GM18505 (cell line): Measurements from ENCODE around the gene DBH.

ENCODE experiments used
- ATAC-seq: cut with Tn5 transposase; IDR thresholded peaks from one replicate; pipeline ENCODE4 v1.9.1; 2021; ENCODE audit not compliant: unreplicated experiment
- POLR2A ChIP-seq: IDR thresholded peaks from 4 replicates; pipeline ENCODE4 v1.6.1; 2011; ENCODE audit warnings: borderline replicate concordance; ENCODE audit not compliant: insufficient read depth, insufficient read length; ENCODE audit errors: extremely low read depth

DBH gene

DNA sequence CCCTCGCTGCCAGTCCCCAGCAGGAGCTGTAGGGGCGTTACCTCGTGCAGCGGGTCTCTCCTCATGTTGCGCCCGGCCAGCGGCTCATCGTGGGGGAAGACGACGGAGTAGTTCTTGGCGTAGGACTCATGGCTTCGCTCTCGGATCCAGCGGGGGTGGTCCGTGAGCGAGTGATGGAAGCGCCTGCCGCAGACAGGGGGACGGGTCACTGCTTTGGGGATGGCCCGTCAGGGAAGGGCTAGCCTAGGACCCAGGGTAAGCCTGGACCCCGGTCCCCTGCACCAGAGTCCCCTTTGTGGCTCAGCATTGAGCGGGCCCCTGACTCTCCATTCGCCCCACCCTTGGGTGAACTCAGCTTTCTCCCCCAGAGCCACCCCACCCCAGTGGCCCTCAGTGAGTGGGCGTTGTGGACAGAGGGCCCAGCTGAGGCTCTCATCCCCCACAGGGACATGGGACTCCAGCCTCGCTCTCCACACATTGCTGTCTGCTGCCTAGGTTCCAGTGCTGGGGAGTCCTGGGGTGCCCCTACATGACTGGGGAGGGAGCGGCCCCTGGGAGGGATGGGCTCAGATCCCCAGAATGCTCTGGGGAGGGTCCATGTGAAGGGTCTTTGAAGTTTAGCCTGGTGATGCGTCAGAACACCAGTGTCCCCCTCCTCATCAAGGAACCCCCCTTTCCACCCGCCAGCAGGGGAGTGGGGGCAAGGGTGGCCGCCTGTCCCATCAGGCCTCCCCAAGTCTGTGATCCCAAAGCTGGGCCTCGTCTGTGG is 72.3 kb downstream of the DBH start:
- no peak for ATAC-seq
- no peak for TF ChIP-seq POLR2A
